OCI-LY3 (cell line): ENCODE data around the gene RPRD1A.

ENCODE experiments used
- H2AFZ ChIP-seq: fragments of 200-600, 300-600 bp; shearing (Covaris generic); 2 replicates; pipeline ENCODE4 v1.6.0; 2014; ENCODE audit warnings: antibody characterized with exemption, low read depth, low read length
- H3K27ac ChIP-seq: fragments of 200-600, 300-600 bp; sonication (generic); 2 replicates; pipeline ENCODE4 v1.5.1; 2014; ENCODE audit warnings: mild to moderate bottlenecking, low read length, moderate library complexity, mixed read lengths
- H3K27me3 ChIP-seq: fragments of 200-600, 300-600 bp; sonication (generic); 2 replicates; pipeline ENCODE4 v1.6.1; 2014; ENCODE audit warnings: low read depth, low read length, mixed read lengths
- H3K36me3 ChIP-seq: fragments of 200-600, 300-600 bp; sonication (generic); replicated peaks from 2 replicates; pipeline ENCODE3; 2014; ENCODE audit warnings: low read depth, low read length, mixed read lengths
- H3K4me1 ChIP-seq: fragments of 300-600, 200-600 bp; sonication (generic); 2 replicates; pipeline ENCODE4 v1.6.1; 2014; ENCODE audit warnings: low read length, mixed read lengths
- H3K4me2 ChIP-seq: fragments of 200-600, 300-600 bp; sonication (generic); 2 replicates; pipeline ENCODE4 v1.6.1; 2014; ENCODE audit warnings: low read length, mixed read lengths
- H3K4me3 ChIP-seq: fragments of 300-600, 200-600 bp; sonication (generic); 2 replicates; pipeline ENCODE4 v1.5.1; 2014; ENCODE audit warnings: antibody characterized with exemption, mild to moderate bottlenecking, low read length, moderate library complexity
- H3K79me2 ChIP-seq: fragments of 300-600, 200-600 bp; shearing (Covaris generic); 2 replicates; pipeline ENCODE4 v1.6.1; 2014; ENCODE audit warnings: mild to moderate bottlenecking, low read length, mixed read lengths
- H3K9ac ChIP-seq: fragments of 300-600, 200-600 bp; shearing (Covaris generic); 2 replicates; pipeline ENCODE4 v1.6.0; 2014; ENCODE audit warnings: mild to moderate bottlenecking, low read length, moderate library complexity
- H3K9me3 ChIP-seq: fragments of 200-600, 300-600 bp; shearing (Covaris generic); 2 replicates; pipeline ENCODE4 v1.6.1; 2014; ENCODE audit warnings: low read length, mixed read lengths; ENCODE audit not compliant: insufficient read depth
- H4K20me1 ChIP-seq: fragments of 200-600, 300-600 bp; sonication (generic); 2 replicates; pipeline ENCODE4 v1.6.1; 2016; ENCODE audit warnings: low read length, mixed read lengths; ENCODE audit not compliant: insufficient read depth
- EZH2phosphoT487 ChIP-seq: fragments of 200-600 bp; shearing (Covaris generic); IDR thresholded peaks from 2 replicates; pipeline ENCODE4 v1.6.1; 2018; ENCODE audit warnings: antibody characterized with exemption, mixed run types, low read depth
- TF ChIP-seq, protein P1 (sequence below): fragments of 200-600, 300-600 bp; sonication (generic); IDR thresholded peaks from 2 replicates; pipeline ENCODE4 v1.5.1; 2014; ENCODE audit warnings: antibody characterized with exemption, low read length, low read depth

Gene RPRD1A

DNA sequence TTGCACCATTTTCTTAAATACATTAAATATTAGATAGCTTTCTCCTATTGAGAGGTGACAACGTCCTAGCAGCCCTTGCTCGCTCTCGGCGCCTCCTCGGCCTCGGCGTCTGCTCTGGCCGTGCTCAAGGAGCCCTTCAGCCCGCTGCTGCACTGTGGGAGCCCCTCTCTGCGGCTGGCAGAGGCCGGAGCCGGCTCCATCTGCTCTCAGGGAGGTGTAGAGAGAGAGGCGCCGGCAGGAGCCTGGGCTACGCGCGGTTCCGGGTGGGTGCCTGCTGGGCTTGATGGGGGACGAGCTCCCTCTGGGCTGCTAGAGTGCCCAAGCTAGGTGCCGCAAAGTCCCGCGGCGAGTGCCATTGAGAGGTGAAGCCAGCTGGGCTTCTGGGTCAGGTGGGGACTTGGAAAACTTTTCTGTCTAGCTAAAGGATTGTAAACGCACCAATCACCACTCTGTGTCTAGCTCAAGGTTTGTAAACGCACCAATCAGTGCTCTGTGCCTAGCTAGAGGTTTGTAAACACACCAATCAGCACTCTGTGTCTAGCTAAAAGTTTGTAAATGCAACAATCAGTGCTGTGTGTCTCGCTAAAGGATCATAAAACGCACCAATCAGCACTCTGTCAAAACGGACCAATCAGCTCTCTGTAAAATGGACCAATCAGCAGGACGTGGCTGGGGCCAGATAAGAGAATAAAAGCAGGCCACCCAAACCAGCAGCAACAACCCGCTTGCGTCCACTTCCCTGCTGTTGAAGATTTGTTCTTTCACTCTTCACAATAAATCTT, 3.1 kb downstream of the RPRD1A start:
- H3K4me3 ChIP-seq: no peak overlapping the region
- peaks cover 81% of the 10 kb centered on the region for H3K79me2 ChIP-seq
- no peak overlapping the region for H3K27ac ChIP-seq
- H3K36me3 ChIP-seq: peaks cover 3% of the 10 kb centered on the region
- no peak overlapping the region for H3K4me2 ChIP-seq
- no peak overlapping the region for H3K9ac ChIP-seq
- peaks cover 46% of the 10 kb centered on the region for H4K20me1 ChIP-seq
- H3K4me1 ChIP-seq: peaks cover 21% of the 10 kb centered on the region
- no peaks in the 10 kb centered on the region for H3K9me3 ChIP-seq
- no peaks in the 10 kb centered on the region for H3K27me3 ChIP-seq
- no peak overlapping the region for H2AFZ ChIP-seq
- TF ChIP-seq, protein P1, sequence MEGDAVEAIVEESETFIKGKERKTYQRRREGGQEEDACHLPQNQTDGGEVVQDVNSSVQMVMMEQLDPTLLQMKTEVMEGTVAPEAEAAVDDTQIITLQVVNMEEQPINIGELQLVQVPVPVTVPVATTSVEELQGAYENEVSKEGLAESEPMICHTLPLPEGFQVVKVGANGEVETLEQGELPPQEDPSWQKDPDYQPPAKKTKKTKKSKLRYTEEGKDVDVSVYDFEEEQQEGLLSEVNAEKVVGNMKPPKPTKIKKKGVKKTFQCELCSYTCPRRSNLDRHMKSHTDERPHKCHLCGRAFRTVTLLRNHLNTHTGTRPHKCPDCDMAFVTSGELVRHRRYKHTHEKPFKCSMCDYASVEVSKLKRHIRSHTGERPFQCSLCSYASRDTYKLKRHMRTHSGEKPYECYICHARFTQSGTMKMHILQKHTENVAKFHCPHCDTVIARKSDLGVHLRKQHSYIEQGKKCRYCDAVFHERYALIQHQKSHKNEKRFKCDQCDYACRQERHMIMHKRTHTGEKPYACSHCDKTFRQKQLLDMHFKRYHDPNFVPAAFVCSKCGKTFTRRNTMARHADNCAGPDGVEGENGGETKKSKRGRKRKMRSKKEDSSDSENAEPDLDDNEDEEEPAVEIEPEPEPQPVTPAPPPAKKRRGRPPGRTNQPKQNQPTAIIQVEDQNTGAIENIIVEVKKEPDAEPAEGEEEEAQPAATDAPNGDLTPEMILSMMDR: no peak
- TF ChIP-seq EZH2phosphoT487: no peak

DNA sequence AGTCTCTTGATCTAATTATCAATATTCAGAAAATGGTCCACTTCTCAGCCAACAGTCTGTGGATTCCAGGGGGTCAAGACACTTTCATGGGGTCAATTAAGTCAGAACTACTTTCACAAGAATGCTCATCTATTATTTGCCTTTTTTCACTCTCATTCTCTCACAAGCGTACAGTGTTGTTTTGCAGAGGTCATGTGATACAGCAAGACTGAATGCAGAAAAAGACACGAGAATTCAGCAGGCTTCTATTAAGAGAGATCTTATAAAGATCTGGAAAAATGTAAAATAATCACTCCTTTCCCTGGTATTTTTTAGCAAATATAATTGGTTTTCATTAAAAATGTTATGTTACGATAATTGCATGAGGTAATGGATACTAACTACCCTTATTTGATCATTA, 8.7 kb downstream of the RPRD1A start:
- H3K36me3 ChIP-seq: peaks cover 3% of the 10 kb centered on the region
- H3K9ac ChIP-seq: no peak overlapping the region
- H3K4me2 ChIP-seq: no peak overlapping the region
- no peaks in the 10 kb centered on the region for H3K27me3 ChIP-seq
- H3K9me3 ChIP-seq: no peaks in the 10 kb centered on the region
- peaks cover 99% of the 10 kb centered on the region for H3K79me2 ChIP-seq
- no peak overlapping the region for H2AFZ ChIP-seq
- no peak overlapping the region for H3K4me3 ChIP-seq
- H4K20me1 ChIP-seq: peaks cover 54% of the 10 kb centered on the region
- TF ChIP-seq EZH2phosphoT487: no peak
- TF ChIP-seq, protein P1: no peak
- H3K27ac ChIP-seq: no peak overlapping the region
- H3K4me1 ChIP-seq: peaks cover 8% of the 10 kb centered on the region

DNA sequence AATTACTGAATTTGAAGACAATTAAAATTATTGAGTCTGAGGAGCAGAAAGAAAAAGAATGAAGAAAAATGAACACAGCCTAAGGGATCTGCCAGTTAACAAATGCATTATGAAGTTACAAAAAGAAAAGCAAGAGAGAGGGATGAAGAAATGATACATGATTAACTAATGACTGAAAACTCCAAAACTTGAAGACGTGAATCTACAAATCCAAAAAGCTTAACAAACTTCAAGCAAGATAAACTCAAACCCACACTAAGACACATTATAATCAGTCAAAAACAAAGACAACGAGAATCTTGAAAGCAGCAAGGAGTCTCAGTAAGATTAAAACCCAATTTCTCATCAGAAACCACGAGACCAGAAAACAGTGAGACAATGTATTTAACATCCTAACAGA, 15.6 kb downstream of the RPRD1A start:
- Histone ChIP-seq H3K79me2 (peaks cover 98% of the 10 kb centered on the region), H3K36me3 (peaks cover 9% of the 10 kb centered on the region), H3K9me3 (no peaks in the 10 kb centered on the region; the same call in 1 of the 2 replicates), H3K4me3 (no peak overlapping the region), H4K20me1 (peaks cover 58% of the 10 kb centered on the region), H2AFZ (no peak overlapping the region), H3K4me2 (no peak overlapping the region), H3K27me3 (no peaks in the 10 kb centered on the region), H3K4me1 (peaks cover 7% of the 10 kb centered on the region), H3K27ac (no peak overlapping the region), H3K9ac (no peak overlapping the region)
- no peak for TF ChIP-seq EZH2phosphoT487
- TF ChIP-seq, protein P1: no peak

DNA sequence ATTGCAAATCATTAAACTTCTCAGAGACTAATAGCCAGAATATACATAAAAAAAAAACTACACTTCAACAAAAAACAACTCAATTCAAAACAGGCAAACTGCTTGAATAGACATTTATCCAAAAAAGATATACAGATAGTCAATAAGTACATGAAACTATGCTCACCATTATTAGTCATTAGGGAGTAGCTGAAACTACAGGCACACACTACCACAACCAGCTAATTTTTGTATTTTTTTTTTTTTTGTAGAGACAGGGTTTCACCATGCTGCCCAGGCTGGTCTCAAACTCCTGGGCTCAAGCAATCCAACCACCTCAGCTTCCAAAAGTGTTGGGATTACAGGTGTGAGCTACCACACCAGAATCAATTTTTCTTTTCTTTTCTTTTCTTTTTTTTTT, 16.9 kb downstream of the RPRD1A start:
- peaks cover 69% of the 10 kb centered on the region for H4K20me1 ChIP-seq
- no peak for TF ChIP-seq EZH2phosphoT487
- TF ChIP-seq, protein P1: no peak
- H3K4me3 ChIP-seq: no peak overlapping the region
- H3K79me2 ChIP-seq: peaks cover 99% of the 10 kb centered on the region
- H3K4me2 ChIP-seq: no peak overlapping the region
- H3K27ac ChIP-seq: no peak overlapping the region
- peaks cover 7% of the 10 kb centered on the region for H3K4me1 ChIP-seq
- H3K9me3 ChIP-seq: no peaks in the 10 kb centered on the region; the same call in 1 of the 2 replicates
- no peak overlapping the region for H2AFZ ChIP-seq
- peaks cover 9% of the 10 kb centered on the region for H3K36me3 ChIP-seq
- no peak overlapping the region for H3K9ac ChIP-seq
- no peaks in the 10 kb centered on the region for H3K27me3 ChIP-seq
